ENCODE data around the gene COQ4. TPM values are rescaled to one million over a fixed set of nuclear protein-coding genes. Genes with fewer than 3 reads are reported as not detected.

The COQ4 gene
- total RNA-seq (2014; rRNA removed; shearing (Covaris generic)), result 53.9 and 56.4 TPM in 2 replicates

GRCh38 chr9:128322404-128323211, at the start of gene COQ4, which contains the start of gene TRUB2:
Gene COQ4, plus strand, starts transcription at chr9:128322839. Its CDS starts 20 bp downstream, at chr9:128322859.
Gene TRUB2, minus strand, starts transcription at chr9:128322447. Its CDS starts 39 bp downstream, at chr9:128322408.

GRCh38 chr9:128275198-128276007, 47.2 kb upstream of the COQ4 start, which contains the start of gene GOLGA2:
Gene GOLGA2, minus strand, starts transcription at chr9:128276007. Its CDS starts 31 bp downstream, at chr9:128275976.

GRCh38 chr9:128276008-128276573, 46.5 kb upstream of the COQ4 start, which contains the start of gene SWI5:
Gene SWI5, plus strand, starts transcription at chr9:128276276.

GRCh38 chr9:128339761-128340690, 17.4 kb downstream of the COQ4 start, which contains the start of gene SLC27A4:
Gene SLC27A4, plus strand, starts transcription at chr9:128340527. Its CDS starts 2,606 bp downstream, at chr9:128343133.

GRCh38 chr9:128370752-128371629, 48.4 kb downstream of the COQ4 start, which contains the start of gene URM1:
Gene URM1, plus strand, starts transcription at chr9:128371374. Its CDS starts 7 bp downstream, at chr9:128371381.

Other genes starting within 250 kb of the COQ4 start
- 124 and 149 TPM in 2 replicates for gene PTGES2, start 195.1 kb upstream of the COQ4 start, total RNA-seq (2014; rRNA removed; shearing (Covaris generic))
- 0.98 and 4.4 TPM in 2 replicates for gene LCN2, start 173.4 kb upstream of the COQ4 start, total RNA-seq (2014; rRNA removed; shearing (Covaris generic))
- 135 and 168 TPM in 2 replicates for gene BBLN, start 162.6 kb upstream of the COQ4 start, total RNA-seq (2014; rRNA removed; shearing (Covaris generic))
- gene CIZ1, start 131.3 kb upstream of the COQ4 start, total RNA-seq (2014; rRNA removed; shearing (Covaris generic)), result 71.0 and 84.0 TPM in 2 replicates
- gene DNM1, start 119.5 kb upstream of the COQ4 start, total RNA-seq (2014; rRNA removed; shearing (Covaris generic)), result 43.2 and 45.4 TPM in 2 replicates
- 95.8 and 117 TPM in 2 replicates for gene GOLGA2, start 46.8 kb upstream of the COQ4 start, total RNA-seq (2014; rRNA removed; shearing (Covaris generic))
- gene SWI5, start 46.6 kb upstream of the COQ4 start, total RNA-seq (2014; rRNA removed; shearing (Covaris generic)), result 47.0 and 53.1 TPM in 2 replicates
- gene TRUB2, start 392 bp upstream of the COQ4 start, total RNA-seq (2014; rRNA removed; shearing (Covaris generic)), result 43.4 and 51.6 TPM in 2 replicates
- 24.0 and 24.8 TPM in 2 replicates for gene SLC27A4, start 17.7 kb downstream of the COQ4 start, total RNA-seq (2014; rRNA removed; shearing (Covaris generic))
- 79.1 and 80.8 TPM in 2 replicates for gene URM1, start 48.5 kb downstream of the COQ4 start, total RNA-seq (2014; rRNA removed; shearing (Covaris generic))
- 32.1 and 32.5 TPM in 2 replicates for gene CERCAM, start 98.0 kb downstream of the COQ4 start, total RNA-seq (2014; rRNA removed; shearing (Covaris generic))
- gene ODF2, start 133.2 kb downstream of the COQ4 start, total RNA-seq (2014; rRNA removed; shearing (Covaris generic)), result 68.3 and 78.2 TPM in 2 replicates
- 52.9 and 54.4 TPM in 2 replicates for gene GLE1, start 181.9 kb downstream of the COQ4 start, total RNA-seq (2014; rRNA removed; shearing (Covaris generic))
- 207 and 225 TPM in 2 replicates for gene SPTAN1, start 229.7 kb downstream of the COQ4 start, total RNA-seq (2014; rRNA removed; shearing (Covaris generic))